GM12874 (cell line): ENCODE measurements around the gene IL18.

Source experiments
- TF ChIP-seq, protein P1 (sequence below): IDR thresholded peaks from 2 replicates; pipeline ENCODE4 v1.5.1; 2011; ENCODE audit warnings: low read depth, mild to moderate bottlenecking, control low read depth, low read length, moderate library complexity; ENCODE audit not compliant: insufficient read depth

Gene IL18

DNA sequence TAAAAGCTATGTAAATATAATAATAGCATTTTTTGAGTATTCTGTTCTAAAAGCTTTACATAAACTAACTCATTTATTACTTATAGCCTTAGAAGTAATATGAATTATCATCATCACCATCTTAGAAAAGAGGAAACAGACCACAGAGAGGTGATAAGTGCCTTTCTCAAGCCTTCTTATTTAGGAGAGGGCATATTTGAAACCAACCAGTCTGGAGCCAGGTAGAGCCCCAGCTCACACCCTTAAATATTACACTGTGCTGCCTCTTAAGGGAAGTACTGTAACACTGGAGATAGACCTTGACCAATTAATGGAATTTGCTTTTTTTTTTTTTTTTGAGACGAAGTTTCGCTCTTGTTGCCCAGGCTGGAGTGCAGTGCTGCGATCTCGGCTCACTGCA lies 13.7 kb upstream of the IL18 start:
- TF ChIP-seq, protein P1, sequence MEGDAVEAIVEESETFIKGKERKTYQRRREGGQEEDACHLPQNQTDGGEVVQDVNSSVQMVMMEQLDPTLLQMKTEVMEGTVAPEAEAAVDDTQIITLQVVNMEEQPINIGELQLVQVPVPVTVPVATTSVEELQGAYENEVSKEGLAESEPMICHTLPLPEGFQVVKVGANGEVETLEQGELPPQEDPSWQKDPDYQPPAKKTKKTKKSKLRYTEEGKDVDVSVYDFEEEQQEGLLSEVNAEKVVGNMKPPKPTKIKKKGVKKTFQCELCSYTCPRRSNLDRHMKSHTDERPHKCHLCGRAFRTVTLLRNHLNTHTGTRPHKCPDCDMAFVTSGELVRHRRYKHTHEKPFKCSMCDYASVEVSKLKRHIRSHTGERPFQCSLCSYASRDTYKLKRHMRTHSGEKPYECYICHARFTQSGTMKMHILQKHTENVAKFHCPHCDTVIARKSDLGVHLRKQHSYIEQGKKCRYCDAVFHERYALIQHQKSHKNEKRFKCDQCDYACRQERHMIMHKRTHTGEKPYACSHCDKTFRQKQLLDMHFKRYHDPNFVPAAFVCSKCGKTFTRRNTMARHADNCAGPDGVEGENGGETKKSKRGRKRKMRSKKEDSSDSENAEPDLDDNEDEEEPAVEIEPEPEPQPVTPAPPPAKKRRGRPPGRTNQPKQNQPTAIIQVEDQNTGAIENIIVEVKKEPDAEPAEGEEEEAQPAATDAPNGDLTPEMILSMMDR: no peak

DNA sequence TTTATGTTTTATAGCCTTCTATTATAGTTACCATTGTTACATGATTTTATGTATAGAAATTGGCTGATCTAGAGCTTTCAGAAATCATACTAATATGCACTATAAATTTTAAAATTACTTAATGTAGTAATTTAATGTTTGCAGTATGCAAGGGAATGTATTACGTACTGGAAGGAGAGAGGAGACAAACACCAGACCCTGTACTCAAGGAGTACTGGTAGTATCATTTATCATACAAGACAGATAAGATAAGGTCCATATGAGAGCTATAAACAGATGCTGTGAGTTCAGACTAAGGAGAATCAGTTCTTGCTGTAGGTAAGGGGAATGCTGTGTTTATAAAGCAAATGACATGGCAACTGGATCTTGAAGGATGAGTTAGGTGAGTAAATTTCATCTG lies 12.2 kb upstream of the IL18 start:
- TF ChIP-seq, protein P1: no peak

DNA sequence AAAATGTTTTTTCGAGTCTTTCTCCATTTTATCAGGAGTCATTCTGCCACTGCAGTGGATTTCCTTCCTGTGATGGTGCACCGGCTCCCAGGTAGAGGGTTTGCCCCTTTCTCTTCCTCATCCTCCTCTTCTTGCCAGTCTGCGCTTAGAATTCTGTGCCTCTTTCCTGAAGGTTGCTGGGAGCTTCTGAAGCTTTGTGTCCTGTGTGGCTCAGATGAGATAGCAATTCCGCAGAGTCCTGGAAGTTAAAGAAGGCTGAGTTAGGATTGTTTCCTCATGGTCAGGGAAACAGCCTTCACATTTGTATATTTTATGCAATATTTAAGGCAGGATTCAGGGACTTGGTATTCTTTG lies 11.7 kb upstream of the IL18 start:
- TF ChIP-seq, protein P1: no peak

DNA sequence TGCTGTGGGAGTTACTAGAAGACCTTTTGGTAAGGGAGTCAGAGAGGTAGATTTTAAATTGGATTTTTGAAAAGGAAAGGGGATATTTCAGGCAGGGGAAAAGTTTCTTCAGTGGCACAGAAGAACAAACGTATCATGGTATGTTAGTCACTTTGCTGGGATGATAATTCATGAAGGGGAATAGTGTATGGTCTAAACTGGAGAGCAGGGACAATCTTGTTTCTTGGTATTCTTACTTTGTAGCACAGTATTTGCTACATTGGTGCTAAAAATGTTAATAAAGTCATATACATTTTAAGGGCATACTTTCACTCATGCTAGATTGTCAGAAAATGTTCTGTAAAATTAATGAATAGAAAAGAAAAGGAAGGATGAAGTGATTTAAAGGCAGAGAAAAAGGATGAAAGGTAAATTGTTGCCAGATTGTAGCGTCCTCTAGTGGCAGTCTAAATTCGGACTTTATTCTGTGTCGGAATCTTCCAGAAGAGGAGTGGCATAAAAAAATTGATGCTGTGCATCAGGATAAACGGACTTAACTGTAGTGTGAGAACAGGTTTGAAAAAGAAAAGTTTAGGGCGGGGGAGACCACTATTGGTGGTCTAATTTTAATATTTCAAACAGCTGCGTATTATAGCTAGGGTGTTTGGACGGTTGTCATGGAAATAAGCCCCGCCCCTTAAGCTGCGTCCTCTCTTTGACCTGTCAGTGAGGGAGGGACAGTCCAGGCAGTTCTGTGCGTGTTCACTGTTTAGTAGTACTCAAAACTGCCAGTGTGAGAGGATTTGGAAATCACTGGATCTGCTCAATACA lies 11.1 kb upstream of the IL18 start, which contains the start of gene BCO2:
Gene BCO2, plus strand, starts transcription at position 724 of the 810 bp plus-strand sequence. CDS start 90 bp downstream, outside the sequence.
- TF ChIP-seq, protein P1: peak; percentile 76

DNA sequence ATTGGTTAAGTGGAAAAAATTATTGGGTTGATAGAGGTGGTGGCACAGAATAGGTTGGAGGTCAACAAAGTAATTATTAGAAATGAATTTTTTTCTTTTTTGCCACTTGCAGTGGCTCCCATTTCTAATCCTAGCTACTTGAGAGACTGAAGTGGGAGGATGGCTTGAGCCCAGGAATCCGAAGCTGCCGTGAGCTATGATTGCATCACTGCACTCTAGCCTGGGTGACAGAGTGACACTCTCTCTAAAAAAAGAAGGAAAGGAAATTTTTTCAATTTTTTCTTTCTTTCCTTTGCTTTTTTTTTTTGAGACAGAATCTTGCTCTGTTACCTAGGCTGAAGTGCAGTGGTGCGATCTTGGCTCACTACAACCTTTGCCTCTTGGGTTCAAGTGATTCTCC lies 9.3 kb upstream of the IL18 start:
- TF ChIP-seq, protein P1: no peak

DNA sequence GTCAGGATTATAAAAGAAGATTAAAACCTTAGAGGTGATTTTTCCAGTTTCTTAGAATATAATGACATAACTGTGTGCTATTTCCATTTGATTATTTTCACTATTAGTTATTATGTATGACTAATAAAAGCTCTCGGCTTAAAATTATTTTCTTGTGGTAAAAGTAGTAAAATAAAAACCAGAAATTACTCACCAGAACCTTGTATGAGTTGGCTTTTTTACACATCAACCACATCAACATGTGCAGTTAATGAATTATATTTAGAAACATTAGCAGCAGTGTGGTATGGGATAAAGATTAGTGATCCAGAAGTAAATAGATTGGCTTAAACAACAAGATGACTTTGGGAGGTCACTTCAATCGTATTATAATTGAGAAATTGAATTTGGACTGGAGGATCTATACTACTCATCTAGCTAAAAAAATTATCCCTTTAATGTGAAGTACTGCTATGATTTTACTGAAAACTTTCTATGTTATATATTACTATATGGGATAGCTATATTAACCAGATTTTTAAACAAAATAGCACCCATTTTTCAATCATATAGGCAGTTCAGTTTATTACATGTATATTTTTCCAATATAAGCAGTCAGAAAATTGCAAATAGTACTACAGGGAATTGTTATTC lies 8.6 kb upstream of the IL18 start:
- TF ChIP-seq, protein P1: no peak

DNA sequence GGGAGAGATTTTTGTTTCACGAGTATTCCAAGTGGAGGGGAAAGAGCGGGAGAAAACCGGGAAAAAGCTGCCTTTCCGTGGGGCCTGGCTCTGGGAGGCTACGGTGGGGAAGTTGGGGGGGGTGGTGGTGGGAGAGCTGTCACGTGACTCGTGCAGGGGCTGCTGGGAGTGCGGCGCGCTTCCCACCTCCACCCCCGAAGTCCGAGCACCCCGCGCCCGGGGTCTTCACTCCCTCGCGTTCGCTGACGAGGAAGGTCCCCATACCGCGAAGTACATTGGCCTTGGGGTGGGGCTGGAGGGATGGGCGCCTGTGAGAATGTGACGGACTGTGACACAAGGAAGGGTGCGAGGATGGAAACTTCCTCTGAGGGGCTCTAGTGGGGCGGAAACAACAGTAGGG lies 3.3 kb upstream of the IL18 start, which contains the start of gene TEX12:
Gene TEX12, plus strand, starts transcription at position 228 of the 400 bp plus-strand sequence. CDS start 1,897 bp downstream, outside the sequence.
- TF ChIP-seq, protein P1: no peak
